ENCODE data around the gene PRKCH. TPM values are rescaled to one million over a fixed set of nuclear protein-coding genes. Genes with fewer than 3 reads are reported as not detected.
A peak's percentile ranks its signal among the peaks of the same experiment; 100 is the strongest.

PRKCH gene
- total RNA-seq, 4 donors from 2014 or later, result 34.5 to 51.3 (median 45.0) TPM

- Histone ChIP-seq H3K4me1 (peaks cover 8 to 91% (median 31%) of the 10 kb centered on the region in 3 donors), H3K4me3 (no peak overlapping the region), H3K36me3 (no peaks in the 10 kb centered on the region), H3K9me3 (no peaks in the 10 kb centered on the region), H3K27me3 (no peaks in the 10 kb centered on the region), H3K27ac (peak overlapping the region in 3 of 4 donors; percentile 35 to 75 (median 43))
- TF ChIP-seq CTCF (IDR thresholded peaks at IDR 0.05), result no peak
- no peak for TF ChIP-seq POLR2A (IDR thresholded peaks at IDR 0.05)
- no peak for DNase-seq
- 89 to 90% methylated on average over 2 of the region's 2 CpGs for WGBS, 2 donors
- intact Hi-C loops (cut with DNase I), result no loop called here
Observed at GRCh38 chr14:61338457-61338856, 17.1 kb downstream of the PRKCH start.

DNA sequence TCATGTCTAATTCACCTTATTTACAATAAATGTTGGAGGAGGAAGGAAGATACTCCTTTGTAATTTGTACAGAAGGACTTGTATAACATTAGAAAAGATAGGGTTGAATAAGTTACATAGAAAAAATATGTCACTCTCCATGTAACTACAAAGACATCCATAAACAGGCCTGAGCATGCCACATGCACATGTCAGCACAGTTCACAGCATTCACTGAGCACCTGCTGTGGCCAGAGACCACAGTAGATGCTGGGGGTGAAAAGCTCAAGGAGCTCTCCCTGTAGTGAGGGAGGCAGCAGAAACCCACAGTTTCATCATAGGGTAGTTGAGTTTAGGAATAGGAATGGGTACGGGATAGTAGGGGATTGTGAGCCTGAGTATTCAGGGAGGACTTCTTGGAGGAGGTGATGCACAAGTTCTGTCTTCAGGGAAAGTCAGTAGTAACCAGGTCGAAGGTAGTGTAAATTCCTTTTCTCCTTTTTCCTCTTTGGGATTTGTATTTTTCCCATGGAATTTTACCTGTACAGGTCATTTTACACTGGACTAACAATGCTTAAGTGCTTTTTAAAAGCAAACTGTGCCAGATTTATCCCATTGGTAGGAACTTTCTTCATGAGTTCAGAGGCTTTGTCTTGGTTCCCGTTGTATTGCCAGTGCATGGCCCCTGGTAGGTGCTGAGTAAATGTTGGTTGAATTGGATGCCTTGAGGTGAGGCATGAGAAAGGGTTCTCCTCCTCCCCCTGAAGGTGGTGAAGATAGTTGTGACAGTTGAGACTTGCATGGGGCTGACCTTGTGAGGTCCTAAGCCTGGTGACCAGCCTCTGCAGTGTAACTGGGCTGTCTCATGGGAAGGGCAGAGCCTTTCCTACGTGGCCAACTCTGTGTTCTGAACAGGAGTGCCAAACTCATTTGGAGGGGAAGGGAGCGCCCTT, 20.2 kb downstream of the PRKCH start:
- Histone ChIP-seq H3K27ac (peak overlapping the region; percentile 39 to 74 (median 70)), H3K27me3 (no peaks in the 10 kb centered on the region), H3K9me3 (no peaks in the 10 kb centered on the region), H3K36me3 (no peaks in the 10 kb centered on the region), H3K4me1 (peaks cover 17 to 91% (median 47%) of the 10 kb centered on the region in 3 donors), H3K4me3 (no peak overlapping the region)
- TF ChIP-seq CTCF (IDR thresholded peaks at IDR 0.05) (no peak), POLR2A (IDR thresholded peaks at IDR 0.05) (no peak)
- intact Hi-C loops (cut with DNase I), result no loop called here
- WGBS, 2 donors, result 60 to 63% methylated on average over 5 of the region's 5 CpGs
- no peak for DNase-seq

GRCh38 chr14:61342486-61342885, 21.1 kb downstream of the PRKCH start:
- TF ChIP-seq POLR2A (IDR thresholded peaks at IDR 0.05) (peak in 1 of 4 donors; percentile 23), CTCF (IDR thresholded peaks at IDR 0.05) (no peak)
- Histone ChIP-seq H3K36me3 (no peaks in the 10 kb centered on the region), H3K9me3 (no peaks in the 10 kb centered on the region), H3K27ac (peak overlapping the region; percentile 57 to 74 (median 70)), H3K4me1 (peaks cover 17 to 94% (median 57%) of the 10 kb centered on the region in 3 donors), H3K4me3 (no peak overlapping the region), H3K27me3 (no peaks in the 10 kb centered on the region)
- 66 to 71% methylated on average over 5 of the region's 5 CpGs for WGBS, 2 donors
- DNase-seq, result no peak
- intact Hi-C loops (cut with DNase I), result no loop called here

- H3K9me3 ChIP-seq, result no peaks in the 10 kb centered on the region
- 62 to 74% methylated on average over 5 of the region's 5 CpGs for WGBS, 2 donors
- H3K36me3 ChIP-seq, result no peaks in the 10 kb centered on the region
- H3K4me3 ChIP-seq, result no peak overlapping the region
- peaks cover 17 to 94% (median 61%) of the 10 kb centered on the region in 3 donors for H3K4me1 ChIP-seq
- H3K27me3 ChIP-seq, result no peaks in the 10 kb centered on the region
- intact Hi-C loops (cut with DNase I), result no loop called here
- peak overlapping the region; percentile 57 to 74 (median 70) for H3K27ac ChIP-seq
- TF ChIP-seq CTCF (IDR thresholded peaks at IDR 0.05) (no peak), POLR2A (IDR thresholded peaks at IDR 0.05) (no peak)
- no peak for DNase-seq
Observed at GRCh38 chr14:61342932-61343331, 21.6 kb downstream of the PRKCH start.

- Histone ChIP-seq H3K9me3 (no peaks in the 10 kb centered on the region), H3K27ac (peak overlapping the region; percentile 57 to 87 (median 72)), H3K4me1 (peaks cover 17 to 94% (median 64%) of the 10 kb centered on the region in 3 donors), H3K4me3 (no peak overlapping the region), H3K36me3 (no peaks in the 10 kb centered on the region), H3K27me3 (no peaks in the 10 kb centered on the region)
- TF ChIP-seq CTCF (IDR thresholded peaks at IDR 0.05) (no peak), POLR2A (IDR thresholded peaks at IDR 0.05) (no peak)
- DNase-seq, result no peak
- intact Hi-C loops (cut with DNase I), result no loop called here
- WGBS, 2 donors, result 16 to 27% methylated on average over 1 of the region's 1 CpG
Observed at GRCh38 chr14:61343471-61343870, 22.1 kb downstream of the PRKCH start.

Data from esophagus squamous epithelium (tissue), 5 donors.